Gastrocnemius medialis (tissue), 4 donors: ENCODE measurements around the gene CFD. TPM values are rescaled to one million over a fixed set of nuclear protein-coding genes. Genes with fewer than 3 reads are reported as not detected.
A peak's percentile ranks its signal among the peaks of the same experiment; 100 is the strongest.

Source experiments
- ATAC-seq, 2 donors: fragments of 150-250 bp; one replicate each; pipeline ENCODE4 v1.9.1; 2016
- DNase-seq, 2 donors: peaks; one replicate each; pipeline ENCODE4 v3.0.0-alpha.2; 2019
- H3K27ac ChIP-seq, 4 donors: fragments of 200-600 bp; sonication (generic); 1 replicate in 1 of 4; 2 replicates in 3 of 4; pipeline ENCODE4 v1.5.1; 2016 to 2018; ENCODE audit warnings: mild to moderate bottlenecking in 2 of 4, moderate library complexity in 1 of 4
- H3K27me3 ChIP-seq, 3 donors: fragments of 200-600 bp; sonication (generic) in 2 of 3; 1 replicate in 1 of 3; 2 replicates in 2 of 3; pipeline versions ENCODE4 v1.5.1 to v1.6.0; 2016 to 2019; ENCODE audit warnings: mild to moderate bottlenecking in 1 of 3, moderate library complexity in 1 of 3
- H3K36me3 ChIP-seq, 2 donors: fragments of 200-600 bp; sonication (generic) in 1 of 2; one replicate each; pipeline ENCODE4 v1.5.1; 2017 to 2018
- H3K4me1 ChIP-seq, 2 donors: fragments of 200-600 bp; sonication (generic) in 1 of 2; one replicate each; pipeline ENCODE4 v1.5.1; 2016 to 2017; ENCODE audit warnings: mild to moderate bottlenecking in 2 of 2
- H3K4me3 ChIP-seq, 4 donors: fragments of 200-600 bp; sonication (generic) in 3 of 4; 1 replicate in 1 of 4; 2 replicates in 3 of 4; pipeline ENCODE4 v1.5.1; 2016 to 2019; ENCODE audit warnings: mild to moderate bottlenecking in 2 of 4
- H3K9me3 ChIP-seq, 3 donors: fragments of 200-600 bp; sonication (generic) in 2 of 3; 1 replicate in 1 of 3; 2 replicates in 2 of 3; pipeline ENCODE4 v1.5.1; 2016 to 2019
- POLR2A ChIP-seq, 2 donors: fragments of 450-650 bp; IDR thresholded peaks; one replicate each; pipeline ENCODE4 v1.6.1; 2017; ENCODE audit warnings: antibody characterized with exemption in 2 of 2, mild to moderate bottlenecking in 2 of 2, moderate library complexity in 2 of 2
- in situ Hi-C, 4 donors: fragments of 200-750 bp; cut with MboI; loops; one replicate each; pipeline versions ENCODE4 v1.15.0 to v1.8.0; 2017; ENCODE audit warnings: low sequenced_read_pairs in 4 of 4
- intact Hi-C: fragments of 100-400 bp; cut with DNase I; formaldehyde crosslinking; loops from one replicate; pipeline ENCODE4 v1.15.1; 2023; ENCODE audit warnings: low total_unique reads
- total RNA-seq, 4 donors: library from RNA; depleted of rRNA; stranded (reverse); fragments of >200 nt; gene quantifications; one replicate each; pipeline versions ENCODE4 v1.1.0 to v1.2.3, GENCODE V29; 2016
- TF ChIP-seq, protein P1 (sequence below), 5 experiments: fragments of 450-650 bp in 3 of 5; fragments of 200-600 bp in 2 of 5; sonication (generic) in 2 of 5; IDR thresholded peaks in 4 of 5; conservative IDR thresholded peaks in 1 of 5; 1 replicate in 4 of 5; 2 replicates in 1 of 5; pipeline ENCODE4 v1.5.1; 2016 to 2019; ENCODE audit warnings: antibody characterized with exemption in 5 of 5, mild to moderate bottlenecking in 3 of 5, moderate library complexity in 3 of 5

Gene CFD
- total RNA-seq, 4 donors from 2014 or later, result 153 to 309 (median 210) TPM

- Histone ChIP-seq H3K27me3 (peaks cover 21 to 34% (median 29%) of the 10 kb centered on the region in 3 donors), H3K4me1 (peaks cover 0 to 3% of the 10 kb centered on the region in 2 donors), H3K36me3 (no peaks in the 10 kb centered on the region), H3K9me3 (no peaks in the 10 kb centered on the region), H3K4me3 (peak within 1 kb of the TSS; percentile 6 to 38 (median 26)), H3K27ac (no peak within 1 kb of the TSS)
- intact Hi-C loops (no loop called here), in situ Hi-C loops (no loop called here)
- TF ChIP-seq POLR2A (IDR thresholded peaks at IDR 0.05), result no peak
- TF ChIP-seq, protein P1, sequence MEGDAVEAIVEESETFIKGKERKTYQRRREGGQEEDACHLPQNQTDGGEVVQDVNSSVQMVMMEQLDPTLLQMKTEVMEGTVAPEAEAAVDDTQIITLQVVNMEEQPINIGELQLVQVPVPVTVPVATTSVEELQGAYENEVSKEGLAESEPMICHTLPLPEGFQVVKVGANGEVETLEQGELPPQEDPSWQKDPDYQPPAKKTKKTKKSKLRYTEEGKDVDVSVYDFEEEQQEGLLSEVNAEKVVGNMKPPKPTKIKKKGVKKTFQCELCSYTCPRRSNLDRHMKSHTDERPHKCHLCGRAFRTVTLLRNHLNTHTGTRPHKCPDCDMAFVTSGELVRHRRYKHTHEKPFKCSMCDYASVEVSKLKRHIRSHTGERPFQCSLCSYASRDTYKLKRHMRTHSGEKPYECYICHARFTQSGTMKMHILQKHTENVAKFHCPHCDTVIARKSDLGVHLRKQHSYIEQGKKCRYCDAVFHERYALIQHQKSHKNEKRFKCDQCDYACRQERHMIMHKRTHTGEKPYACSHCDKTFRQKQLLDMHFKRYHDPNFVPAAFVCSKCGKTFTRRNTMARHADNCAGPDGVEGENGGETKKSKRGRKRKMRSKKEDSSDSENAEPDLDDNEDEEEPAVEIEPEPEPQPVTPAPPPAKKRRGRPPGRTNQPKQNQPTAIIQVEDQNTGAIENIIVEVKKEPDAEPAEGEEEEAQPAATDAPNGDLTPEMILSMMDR (IDR thresholded peaks at IDR 0.05 in 4 of 5, conservative IDR thresholded peaks at IDR 0.05 in 1 of 5), result no peak
- DNase-seq (no peak), ATAC-seq (no peak)
These were observed 37.5 kb upstream of the CFD start, which contains the start of gene PLPPR3 for GRCh38 chr19:821825-822503. Gene PLPPR3 (minus strand): TSS chr19:821955. CDS start chr19:821559, 396 bp downstream.

DNA sequence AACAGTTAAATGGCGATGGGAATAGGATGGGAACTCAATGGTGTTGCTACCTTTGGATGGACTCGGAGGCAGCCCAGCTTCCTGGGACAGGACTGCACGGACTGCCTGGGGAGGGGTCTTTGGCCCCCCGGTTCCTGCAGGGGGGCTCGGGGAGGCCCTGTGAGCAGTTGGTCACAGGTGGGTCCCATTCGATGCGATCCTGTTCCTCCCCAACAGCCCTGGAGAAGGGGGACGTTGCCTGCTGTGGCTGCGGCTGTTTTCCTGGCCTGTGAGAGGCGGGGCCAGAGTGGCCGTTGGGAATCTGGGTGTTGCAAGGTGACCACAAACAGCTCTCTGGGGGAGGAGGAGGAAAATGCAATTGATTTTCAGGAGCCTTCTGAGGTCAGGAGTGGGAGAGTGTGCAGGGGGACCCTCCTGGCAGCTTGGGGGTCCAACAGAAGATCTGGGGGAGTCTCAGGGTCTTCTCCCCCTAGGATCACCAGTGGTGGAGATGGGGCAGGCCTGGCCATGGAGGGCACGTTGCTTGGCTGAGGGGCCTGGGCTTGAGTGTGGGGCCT is 35.8 kb upstream of the CFD start:
- Histone ChIP-seq H3K4me1 (peaks cover 0 to 3% of the 10 kb centered on the region in 2 donors), H3K4me3 (no peak overlapping the region), H3K9me3 (no peaks in the 10 kb centered on the region), H3K36me3 (no peaks in the 10 kb centered on the region), H3K27me3 (peaks cover 26 to 42% (median 36%) of the 10 kb centered on the region in 3 donors), H3K27ac (no peak overlapping the region)
- no peak for TF ChIP-seq POLR2A (IDR thresholded peaks at IDR 0.05)
- TF ChIP-seq, protein P1 (IDR thresholded peaks at IDR 0.05 in 4 of 5, conservative IDR thresholded peaks at IDR 0.05 in 1 of 5), result no peak
- intact Hi-C loops, result no loop called here
- in situ Hi-C loops, result no loop called here
- ATAC-seq (no peak), DNase-seq (no peak)

- intact Hi-C loops (no loop called here), in situ Hi-C loops (no loop called here)
- Histone ChIP-seq H3K27ac (no peak overlapping the region), H3K27me3 (peaks cover 33 to 44% (median 42%) of the 10 kb centered on the region in 3 donors), H3K9me3 (no peaks in the 10 kb centered on the region), H3K36me3 (no peaks in the 10 kb centered on the region), H3K4me3 (no peak overlapping the region), H3K4me1 (peaks cover 0 to 3% of the 10 kb centered on the region in 2 donors)
- ATAC-seq (no peak), DNase-seq (no peak)
- TF ChIP-seq POLR2A (IDR thresholded peaks at IDR 0.05), result no peak
- TF ChIP-seq, protein P1 (IDR thresholded peaks at IDR 0.05 in 4 of 5, conservative IDR thresholded peaks at IDR 0.05 in 1 of 5), result no peak
These were observed 34.6 kb upstream of the CFD start for GRCh38 chr19:824885-825284.

- Histone ChIP-seq H3K9me3 (no peaks in the 10 kb centered on the region), H3K4me3 (no peak overlapping the region), H3K27ac (no peak overlapping the region), H3K27me3 (peaks cover 43 to 55% (median 46%) of the 10 kb centered on the region in 3 donors), H3K36me3 (no peaks in the 10 kb centered on the region), H3K4me1 (peaks cover 0 to 3% of the 10 kb centered on the region in 2 donors)
- intact Hi-C loops, result no loop called here
- in situ Hi-C loops, result no loop called here
- DNase-seq, result no peak
- TF ChIP-seq POLR2A (IDR thresholded peaks at IDR 0.05), result no peak
- TF ChIP-seq, protein P1 (IDR thresholded peaks at IDR 0.05 in 4 of 5, conservative IDR thresholded peaks at IDR 0.05 in 1 of 5), result no peak
- ATAC-seq, result no peak
These were observed 33.4 kb upstream of the CFD start for GRCh38 chr19:825897-826644.
